ENCODE data around the gene LANCL3. TPM values are rescaled to one million over a fixed set of nuclear protein-coding genes. Genes with fewer than 3 reads are reported as not detected.
"Not testable (repeated sequence)": the region's sequence is repeated elsewhere in the genome, so short reads cannot be mapped to it uniquely, and the experiment has no call there.

The LANCL3 gene
- 0.12 and 0.29 TPM in 2 replicates for total RNA-seq

GRCh38 chrX:37571426-37572107 is at the start of gene LANCL3:
TSS of gene LANCL3 (plus strand) at chrX:37571661. CDS start at chrX:37571871, 210 bp downstream.
- not testable (repeated sequence) for DNase-seq (ENCODE audit: extremely low read depth, low read depth, low spot score)

GRCh38 chrX:37523673-37524072 is 47.8 kb upstream of the LANCL3 start:
- DNase-seq (ENCODE audit: extremely low read depth, low read depth, low spot score): not testable (repeated sequence)

GRCh38 chrX:37541991-37542390 is 29.5 kb upstream of the LANCL3 start:
- DNase-seq (ENCODE audit: extremely low read depth, low read depth, low spot score): no peak

- DNase-seq (ENCODE audit: extremely low read depth, low read depth, low spot score): no peak
These were observed 28.7 kb upstream of the LANCL3 start for GRCh38 chrX:37542791-37543190.

GRCh38 chrX:37543324-37543723 is 28.1 kb upstream of the LANCL3 start:
- no peak for DNase-seq (ENCODE audit: extremely low read depth, low read depth, low spot score)

- DNase-seq (ENCODE audit: extremely low read depth, low read depth, low spot score): not testable (repeated sequence)
These were observed 26.9 kb upstream of the LANCL3 start for GRCh38 chrX:37544531-37544930.

GRCh38 chrX:37545066-37545465 is 26.4 kb upstream of the LANCL3 start:
- no peak for DNase-seq (ENCODE audit: extremely low read depth, low read depth, low spot score)

GRCh38 chrX:37549619-37550018 is 21.8 kb upstream of the LANCL3 start:
- DNase-seq (ENCODE audit: extremely low read depth, low read depth, low spot score): not testable (repeated sequence)

- DNase-seq (ENCODE audit: extremely low read depth, low read depth, low spot score): no peak
These were observed 18.0 kb upstream of the LANCL3 start for GRCh38 chrX:37553476-37553875.

- not testable (repeated sequence) for DNase-seq (ENCODE audit: extremely low read depth, low read depth, low spot score)
These were observed 6.2 kb upstream of the LANCL3 start for GRCh38 chrX:37565254-37565653.

- DNase-seq (ENCODE audit: extremely low read depth, low read depth, low spot score): not testable (repeated sequence)
These were observed 1.1 kb upstream of the LANCL3 start for GRCh38 chrX:37570349-37570748.

GRCh38 chrX:37572108-37572587 is 687 bp downstream of the LANCL3 start:
- DNase-seq (ENCODE audit: extremely low read depth, low read depth, low spot score): not testable (repeated sequence)

- not testable (repeated sequence) for DNase-seq (ENCODE audit: extremely low read depth, low read depth, low spot score)
These were observed 1.7 kb downstream of the LANCL3 start for GRCh38 chrX:37573121-37573520.

- no peak for DNase-seq (ENCODE audit: extremely low read depth, low read depth, low spot score)
These were observed 6.6 kb downstream of the LANCL3 start for GRCh38 chrX:37578045-37578444.

- no peak for DNase-seq (ENCODE audit: extremely low read depth, low read depth, low spot score)
These were observed 8.6 kb downstream of the LANCL3 start for GRCh38 chrX:37580080-37580479.

- not testable (repeated sequence) for DNase-seq (ENCODE audit: extremely low read depth, low read depth, low spot score)
These were observed 15.9 kb downstream of the LANCL3 start for GRCh38 chrX:37587337-37587736.

- no peak for DNase-seq (ENCODE audit: extremely low read depth, low read depth, low spot score)
These were observed 18.6 kb downstream of the LANCL3 start for GRCh38 chrX:37590047-37590446.

- DNase-seq (ENCODE audit: extremely low read depth, low read depth, low spot score): no peak
These were observed 23.4 kb downstream of the LANCL3 start for GRCh38 chrX:37594755-37595382.

GRCh38 chrX:37599729-37600128 is 28.3 kb downstream of the LANCL3 start:
- no peak for DNase-seq (ENCODE audit: extremely low read depth, low read depth, low spot score)

- no peak for DNase-seq (ENCODE audit: extremely low read depth, low read depth, low spot score)
These were observed 32.5 kb downstream of the LANCL3 start for GRCh38 chrX:37603938-37604409.

- DNase-seq (ENCODE audit: extremely low read depth, low read depth, low spot score): no peak
These were observed 35.8 kb downstream of the LANCL3 start for GRCh38 chrX:37607243-37607642.

GRCh38 chrX:37608156-37608555 is 36.7 kb downstream of the LANCL3 start:
- no peak for DNase-seq (ENCODE audit: extremely low read depth, low read depth, low spot score)
